ENCODE measurements around the gene FN1.
A peak's percentile ranks its signal among the peaks of the same experiment; 100 is the strongest.

The FN1 gene

GRCh38 chr2:215435870-215436704, at the start of gene FN1:
Gene FN1 (minus strand): TSS chr2:215436068. CDS start chr2:215435802, 266 bp downstream.
- peak within 1 kb of the TSS; percentile 100 for H3K27ac ChIP-seq

GRCh38 chr2:215485032-215485431, 49.2 kb upstream of the FN1 start:
- Histone ChIP-seq H3K27ac (no peak overlapping the region), H3K36me3 (replicated peaks) (no peaks in the 10 kb centered on the region), H3K4me3 (ENCODE audit: low read depth, low read length) (no peak overlapping the region), H3K27me3 (replicated peaks) (no peaks in the 10 kb centered on the region)
- no peak for DNase-seq
- in situ Hi-C loops (cut with HindIII; ENCODE audit: low pct_ligation_motif_present, low sequenced_read_pairs) = no loop called here
- TF ChIP-seq, protein P1, sequence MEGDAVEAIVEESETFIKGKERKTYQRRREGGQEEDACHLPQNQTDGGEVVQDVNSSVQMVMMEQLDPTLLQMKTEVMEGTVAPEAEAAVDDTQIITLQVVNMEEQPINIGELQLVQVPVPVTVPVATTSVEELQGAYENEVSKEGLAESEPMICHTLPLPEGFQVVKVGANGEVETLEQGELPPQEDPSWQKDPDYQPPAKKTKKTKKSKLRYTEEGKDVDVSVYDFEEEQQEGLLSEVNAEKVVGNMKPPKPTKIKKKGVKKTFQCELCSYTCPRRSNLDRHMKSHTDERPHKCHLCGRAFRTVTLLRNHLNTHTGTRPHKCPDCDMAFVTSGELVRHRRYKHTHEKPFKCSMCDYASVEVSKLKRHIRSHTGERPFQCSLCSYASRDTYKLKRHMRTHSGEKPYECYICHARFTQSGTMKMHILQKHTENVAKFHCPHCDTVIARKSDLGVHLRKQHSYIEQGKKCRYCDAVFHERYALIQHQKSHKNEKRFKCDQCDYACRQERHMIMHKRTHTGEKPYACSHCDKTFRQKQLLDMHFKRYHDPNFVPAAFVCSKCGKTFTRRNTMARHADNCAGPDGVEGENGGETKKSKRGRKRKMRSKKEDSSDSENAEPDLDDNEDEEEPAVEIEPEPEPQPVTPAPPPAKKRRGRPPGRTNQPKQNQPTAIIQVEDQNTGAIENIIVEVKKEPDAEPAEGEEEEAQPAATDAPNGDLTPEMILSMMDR (IDR thresholded peaks at IDR 0.05; ENCODE audit: low read depth, low read length, missing control alignments) = no peak

More at GRCh38 chr2:215435870-215436704, at the start of gene FN1:
- Histone ChIP-seq H3K4me3 (ENCODE audit: low read depth, low read length) (peak within 1 kb of the TSS; percentile 96), H3K27me3 (replicated peaks) (no peaks in the 10 kb centered on the region), H3K36me3 (replicated peaks) (peaks cover 47% of the 10 kb centered on the region)
- TF ChIP-seq, protein P1 (IDR thresholded peaks at IDR 0.05; ENCODE audit: low read depth, low read length, missing control alignments) = no peak
- in situ Hi-C loops (cut with HindIII; ENCODE audit: low pct_ligation_motif_present, low sequenced_read_pairs) = loop anchor here (25.0 kb wide), 1 partner anchor 476 kb away; no protein-coding TSS in a partner anchor
- peak; percentile 99 for DNase-seq

- in situ Hi-C loops (cut with HindIII; ENCODE audit: low pct_ligation_motif_present, low sequenced_read_pairs) = no loop called here
- Histone ChIP-seq H3K27me3 (replicated peaks) (no peaks in the 10 kb centered on the region), H3K27ac (no peak overlapping the region), H3K36me3 (replicated peaks) (no peaks in the 10 kb centered on the region), H3K4me3 (ENCODE audit: low read depth, low read length) (no peak overlapping the region)
- DNase-seq = no peak
- TF ChIP-seq, protein P1 (IDR thresholded peaks at IDR 0.05; ENCODE audit: low read depth, low read length, missing control alignments) = no peak
These were observed 48.7 kb upstream of the FN1 start for GRCh38 chr2:215484570-215484969.

- H3K36me3 ChIP-seq (replicated peaks) = no peaks in the 10 kb centered on the region
- no peak overlapping the region for H3K4me3 ChIP-seq (ENCODE audit: low read depth, low read length)
- in situ Hi-C loops (cut with HindIII; ENCODE audit: low pct_ligation_motif_present, low sequenced_read_pairs) = no loop called here
- DNase-seq = no peak
- H3K27ac ChIP-seq = no peak overlapping the region
- TF ChIP-seq, protein P1 (IDR thresholded peaks at IDR 0.05; ENCODE audit: low read depth, low read length, missing control alignments) = no peak
- H3K27me3 ChIP-seq (replicated peaks) = no peaks in the 10 kb centered on the region
These were observed 47.6 kb upstream of the FN1 start for GRCh38 chr2:215483431-215483830.

DNA sequence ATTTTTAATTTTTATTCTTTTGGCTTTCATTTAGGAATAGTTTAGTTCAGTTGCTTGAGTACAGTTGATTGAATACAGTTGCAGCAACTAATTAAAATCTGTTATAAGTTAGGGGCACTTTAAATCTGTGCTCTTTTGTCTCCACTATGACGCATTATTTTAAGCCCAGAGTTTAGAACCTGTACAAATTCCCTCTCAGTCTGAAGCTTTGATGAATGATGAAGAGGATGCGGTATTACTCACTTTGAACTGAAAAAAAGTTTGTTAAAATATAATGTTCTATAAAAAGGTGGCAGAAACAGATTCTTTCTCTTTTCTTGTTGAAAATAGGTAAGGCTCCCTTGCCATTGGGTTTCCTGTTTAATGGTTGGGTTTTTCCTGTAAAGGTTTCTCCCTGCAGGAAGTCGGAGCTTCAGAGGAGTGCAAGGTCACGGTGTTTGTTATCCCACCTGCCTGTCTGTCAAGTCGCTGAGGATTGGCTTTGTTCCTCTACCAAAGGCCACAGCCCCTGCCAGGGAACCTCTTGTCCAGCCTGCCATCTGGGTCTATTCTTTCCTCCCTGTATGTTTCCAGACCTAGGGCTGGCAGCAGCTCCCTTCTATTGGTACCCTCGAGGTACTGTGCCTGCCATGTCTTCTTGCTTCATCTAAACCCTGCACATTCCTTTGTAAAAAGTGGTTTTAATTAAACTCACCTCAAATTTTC, 43.8 kb upstream of the FN1 start:
- in situ Hi-C loops (cut with HindIII; ENCODE audit: low pct_ligation_motif_present, low sequenced_read_pairs) = no loop called here
- TF ChIP-seq, protein P1 (IDR thresholded peaks at IDR 0.05; ENCODE audit: low read depth, low read length, missing control alignments) = no peak
- Histone ChIP-seq H3K36me3 (replicated peaks) (no peaks in the 10 kb centered on the region), H3K4me3 (ENCODE audit: low read depth, low read length) (no peak overlapping the region), H3K27me3 (replicated peaks) (no peaks in the 10 kb centered on the region), H3K27ac (no peak overlapping the region)
- DNase-seq = no peak

Measured in brain microvascular endothelial cell (primary cell).